Urothelium cell line (cell line): ENCODE results near the gene SLC10A2.
"Not testable (repeated sequence)": the region's sequence is repeated elsewhere in the genome, so short reads cannot be mapped to it uniquely, and the experiment has no call there.

Source experiments
- DNase-seq: peaks from one replicate; pipeline ENCODE4 v3.0.0; 2011; ENCODE audit warnings: low spot score, mixed read lengths
- FAIRE-seq: peaks from 2 replicates; lab custom pipeline; 2011; peaks lifted over from hg19 to GRCh38; lab: Jason Lieb, UNC

Gene SLC10A2, protein sequence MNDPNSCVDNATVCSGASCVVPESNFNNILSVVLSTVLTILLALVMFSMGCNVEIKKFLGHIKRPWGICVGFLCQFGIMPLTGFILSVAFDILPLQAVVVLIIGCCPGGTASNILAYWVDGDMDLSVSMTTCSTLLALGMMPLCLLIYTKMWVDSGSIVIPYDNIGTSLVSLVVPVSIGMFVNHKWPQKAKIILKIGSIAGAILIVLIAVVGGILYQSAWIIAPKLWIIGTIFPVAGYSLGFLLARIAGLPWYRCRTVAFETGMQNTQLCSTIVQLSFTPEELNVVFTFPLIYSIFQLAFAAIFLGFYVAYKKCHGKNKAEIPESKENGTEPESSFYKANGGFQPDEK

DNA sequence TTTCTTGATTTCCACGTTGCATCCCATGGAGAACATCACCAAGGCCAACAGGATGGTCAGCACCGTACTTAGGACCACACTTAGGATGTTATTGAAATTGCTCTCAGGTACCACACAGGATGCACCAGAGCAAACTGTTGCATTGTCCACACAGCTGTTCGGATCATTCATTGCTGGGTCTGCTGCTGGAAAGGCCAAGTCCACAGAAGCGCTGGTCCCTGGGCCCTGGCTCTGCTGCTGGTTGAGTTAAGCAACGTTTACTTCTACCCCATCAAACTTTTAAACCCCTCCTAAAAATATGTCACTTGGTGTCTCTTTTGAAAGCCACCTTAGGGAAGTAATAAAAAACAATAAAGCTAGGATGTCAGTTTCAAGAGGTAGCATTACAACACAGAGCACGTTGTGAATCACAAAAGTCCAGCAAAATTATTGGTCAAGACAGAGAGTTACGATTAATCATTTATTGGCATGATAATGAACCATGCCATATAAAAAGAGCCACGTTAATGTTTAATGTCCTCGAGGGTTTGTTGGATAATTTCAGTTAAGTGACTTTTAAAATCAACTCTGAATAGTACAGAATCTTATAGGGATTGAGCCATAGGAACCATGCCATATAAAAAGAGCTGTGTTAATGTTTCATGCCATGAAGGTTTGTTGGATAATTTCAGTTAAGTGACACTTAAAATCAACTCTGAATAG lies at the start of gene SLC10A2:
Gene SLC10A2, minus strand, starts transcription at position 339 of the 702 bp plus-strand sequence. Its CDS starts 168 bp downstream, at position 171.
- DNase-seq: no peak

DNA sequence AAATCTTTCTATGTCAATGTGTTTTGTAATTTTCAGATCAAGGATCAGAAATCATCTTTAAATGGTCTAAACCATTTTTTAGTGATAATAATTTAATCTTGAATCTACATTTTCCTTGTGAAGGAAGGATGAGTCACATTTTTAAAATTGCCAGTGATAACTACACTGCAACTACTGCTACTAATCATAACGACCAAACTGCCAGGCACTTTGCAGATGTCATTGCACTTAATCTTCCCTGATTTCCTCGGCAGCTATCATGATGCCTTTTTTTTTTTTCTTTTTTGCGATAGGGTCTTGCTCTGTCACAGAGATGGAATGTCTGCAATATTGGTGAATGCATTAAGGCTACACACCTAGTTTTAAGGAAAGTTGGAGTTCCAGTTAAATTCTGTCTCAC lies 41.4 kb upstream of the SLC10A2 start:
- DNase-seq (no peak), FAIRE-seq (no peak)

More for the DNA sequence above, at the start of gene SLC10A2:
- FAIRE-seq: no peak

DNA sequence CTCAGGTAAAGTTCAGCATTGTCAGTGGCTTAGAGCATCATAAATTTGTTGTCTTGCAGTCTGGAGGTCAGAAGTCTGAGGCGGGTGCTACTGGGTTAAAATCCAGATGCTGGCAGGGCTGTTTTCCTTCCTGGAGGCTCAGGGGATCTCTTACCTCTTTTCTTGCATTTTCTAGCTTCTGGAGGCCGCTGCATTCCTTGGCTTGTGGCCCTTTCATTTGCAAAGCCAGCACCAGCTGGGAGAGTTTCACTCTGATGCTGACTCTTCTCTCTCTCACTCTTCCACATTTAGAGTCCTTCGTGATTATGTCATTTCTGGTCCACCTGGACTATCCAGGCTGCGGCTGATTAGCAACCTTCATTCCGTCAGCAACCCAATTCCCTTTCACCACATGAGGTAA lies 38.1 kb upstream of the SLC10A2 start:
- DNase-seq (no peak), FAIRE-seq (no peak)

DNA sequence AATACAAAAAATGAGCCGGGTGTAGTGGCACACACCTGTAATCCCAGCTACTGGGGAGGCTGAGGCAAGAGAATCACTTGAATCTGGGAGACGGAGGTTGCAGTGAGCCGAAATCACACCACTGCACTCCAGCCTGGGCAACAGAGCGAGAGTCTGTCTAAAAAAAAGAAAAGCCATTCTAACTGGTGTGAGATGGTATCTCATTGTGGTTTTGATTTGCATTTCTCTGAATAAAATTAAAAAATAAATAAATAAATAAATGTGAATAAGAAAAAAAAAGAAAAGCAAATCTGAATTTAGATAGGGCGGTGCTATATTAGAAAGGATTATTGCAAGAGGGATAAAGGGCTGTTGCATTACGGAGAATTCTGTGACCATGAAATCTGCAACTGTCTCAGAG lies 37.2 kb upstream of the SLC10A2 start:
- not testable (repeated sequence) for DNase-seq, FAIRE-seq

DNA sequence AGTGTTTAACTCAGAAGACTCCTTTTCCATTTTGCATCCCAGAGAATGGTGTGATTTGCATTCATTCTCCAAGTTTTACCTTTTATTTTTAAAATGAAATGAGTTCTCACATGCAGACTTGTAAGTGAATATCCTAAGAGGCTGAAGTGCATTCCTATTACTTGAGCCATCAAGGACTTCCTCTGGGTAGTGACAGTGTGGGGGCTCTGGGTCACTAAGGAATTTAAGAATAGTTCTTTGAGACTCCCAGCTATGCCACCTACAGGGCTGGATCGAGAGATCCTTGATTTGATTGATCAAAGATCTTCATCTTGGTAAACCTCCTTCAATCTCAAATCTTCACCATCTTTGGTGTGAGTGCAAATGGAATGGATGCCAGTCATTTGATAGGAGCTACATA lies 36.3 kb upstream of the SLC10A2 start:
- DNase-seq (no peak), FAIRE-seq (no peak)

DNA sequence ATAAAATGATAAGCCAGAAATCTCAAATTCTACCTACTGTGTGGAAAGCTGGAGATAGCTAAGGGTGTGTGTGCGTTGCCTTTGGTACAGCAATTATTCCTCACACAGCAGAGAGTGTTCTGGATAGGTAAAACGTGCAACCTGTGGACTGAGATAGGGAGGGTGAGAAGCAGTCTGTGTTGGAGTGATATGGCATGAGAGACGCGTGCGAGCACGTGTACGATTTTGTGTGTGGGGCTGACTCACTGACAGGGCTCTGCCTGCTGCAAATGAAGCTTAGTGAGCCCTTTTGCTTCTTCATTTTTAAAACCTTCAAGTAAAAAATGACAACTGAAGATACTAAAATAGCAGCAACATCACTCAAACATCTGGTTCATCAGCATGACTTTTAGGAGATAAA lies 35.7 kb upstream of the SLC10A2 start:
- FAIRE-seq (no peak), DNase-seq (no peak)

DNA sequence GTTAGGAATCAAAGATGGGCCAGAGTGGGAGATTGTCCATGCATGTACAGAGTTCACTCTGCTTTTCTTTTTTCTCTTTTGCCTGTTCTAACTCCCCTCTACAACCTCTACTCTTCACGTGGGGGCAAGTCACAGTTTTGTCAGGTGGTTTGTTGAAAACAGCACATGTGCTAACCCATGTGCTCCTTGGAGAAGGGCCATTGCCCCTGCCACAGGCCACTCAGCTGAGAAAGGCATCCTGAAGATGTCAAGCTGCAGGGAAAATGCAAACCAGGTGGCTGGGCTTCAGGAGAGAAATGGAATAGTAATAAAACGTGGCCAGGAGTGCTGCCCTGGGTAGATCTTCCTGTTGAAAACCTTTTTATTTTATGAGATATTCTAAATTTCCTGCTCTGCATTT lies 35.3 kb upstream of the SLC10A2 start:
- no peak for DNase-seq
- no peak for FAIRE-seq

DNA sequence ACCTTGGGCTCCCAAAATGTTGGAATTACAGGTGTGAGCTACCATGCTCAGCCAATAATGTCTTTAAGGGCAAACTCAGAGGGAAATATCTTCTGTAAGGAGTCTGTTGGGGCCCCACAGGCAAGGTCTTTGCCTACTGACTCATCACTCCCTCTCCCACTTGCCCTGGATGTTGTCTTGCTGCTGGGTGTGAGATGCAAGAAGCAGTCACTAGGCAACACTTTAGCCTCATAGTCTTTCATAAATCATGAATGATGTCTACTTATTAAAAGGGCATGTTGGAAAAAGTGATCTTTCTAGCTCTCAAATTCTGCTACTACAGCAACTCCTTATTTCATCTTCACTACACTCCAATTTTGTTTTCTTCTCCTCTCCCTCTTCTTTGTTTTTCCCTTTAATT lies 34.6 kb upstream of the SLC10A2 start:
- FAIRE-seq: no peak

DNA sequence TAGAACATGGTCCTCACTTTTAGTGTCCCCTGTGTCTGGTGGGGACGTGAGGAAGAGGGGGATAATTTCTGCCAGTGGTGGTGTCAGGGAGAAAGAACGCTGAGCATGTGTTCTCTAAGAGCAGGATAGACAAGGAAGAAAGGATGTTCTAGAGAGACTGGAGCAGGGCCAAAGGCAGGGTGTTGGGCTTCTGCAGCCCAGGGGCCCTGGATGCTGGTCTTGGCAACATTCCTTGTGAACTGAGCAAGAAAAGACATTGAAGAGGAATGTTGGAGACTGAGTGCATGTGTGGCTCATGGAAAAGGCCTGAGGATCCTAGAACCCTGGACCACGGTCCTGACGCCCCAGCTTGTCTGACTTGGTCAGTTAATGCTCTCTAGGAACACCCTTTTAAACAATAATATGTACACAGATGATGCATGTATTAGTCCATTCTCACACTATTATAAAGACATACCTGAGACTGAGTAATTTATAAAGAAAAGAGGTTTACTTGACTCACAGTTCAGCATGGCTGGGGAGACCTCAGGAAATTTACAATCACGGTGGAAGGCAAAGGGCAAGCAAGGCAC lies 33.6 kb upstream of the SLC10A2 start:
- no peak for DNase-seq
- no peak for FAIRE-seq

More for the DNA sequence above, 34.6 kb upstream of the SLC10A2 start:
- peak; percentile 4 for DNase-seq

DNA sequence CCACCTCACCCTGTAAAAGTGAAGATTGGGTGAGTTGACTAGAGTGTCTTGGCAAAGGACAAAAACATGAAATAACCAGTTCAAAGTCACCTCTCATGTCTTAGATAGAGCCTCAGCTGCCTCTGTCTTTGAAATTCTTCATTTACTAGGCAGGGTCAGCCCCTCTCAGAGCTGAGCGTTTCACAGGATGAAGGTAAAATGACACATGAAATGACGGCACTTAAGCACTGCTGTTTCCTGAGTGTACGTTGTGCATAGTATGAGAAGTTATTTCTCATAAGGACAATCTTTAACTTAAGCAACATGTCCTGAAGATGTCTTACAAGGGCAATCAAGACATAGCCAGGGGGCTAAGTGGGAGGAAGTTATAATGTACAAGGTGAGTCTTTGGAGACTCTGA lies 32.3 kb upstream of the SLC10A2 start:
- FAIRE-seq (no peak), DNase-seq (no peak)

DNA sequence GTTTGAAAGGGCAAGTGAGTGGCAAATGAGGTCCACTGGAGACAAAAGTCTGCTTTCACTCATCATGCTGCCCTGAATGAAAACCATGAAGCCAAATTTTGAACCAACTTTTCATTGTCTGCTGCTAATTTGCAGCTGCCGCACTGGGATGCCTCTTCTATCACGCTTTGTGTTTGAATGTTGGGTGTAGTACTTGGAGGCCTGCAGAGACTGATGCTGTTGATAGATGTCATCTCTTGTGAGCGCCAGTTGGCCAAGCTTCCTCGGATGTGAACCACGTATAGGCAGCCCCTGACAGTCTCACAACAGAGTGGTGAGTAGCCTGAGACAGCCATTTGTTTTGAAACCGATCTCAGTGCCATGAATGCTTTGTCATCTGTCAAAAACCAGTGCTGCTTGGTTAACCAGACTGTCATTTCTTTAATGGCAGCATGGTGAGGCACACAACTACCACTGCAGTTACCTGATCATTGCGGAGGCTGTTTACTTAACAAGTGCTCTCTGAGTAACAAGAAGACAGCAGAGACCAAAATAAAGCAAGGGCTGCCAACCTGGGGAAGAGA lies 31.2 kb upstream of the SLC10A2 start:
- DNase-seq: no peak
- no peak for FAIRE-seq

DNA sequence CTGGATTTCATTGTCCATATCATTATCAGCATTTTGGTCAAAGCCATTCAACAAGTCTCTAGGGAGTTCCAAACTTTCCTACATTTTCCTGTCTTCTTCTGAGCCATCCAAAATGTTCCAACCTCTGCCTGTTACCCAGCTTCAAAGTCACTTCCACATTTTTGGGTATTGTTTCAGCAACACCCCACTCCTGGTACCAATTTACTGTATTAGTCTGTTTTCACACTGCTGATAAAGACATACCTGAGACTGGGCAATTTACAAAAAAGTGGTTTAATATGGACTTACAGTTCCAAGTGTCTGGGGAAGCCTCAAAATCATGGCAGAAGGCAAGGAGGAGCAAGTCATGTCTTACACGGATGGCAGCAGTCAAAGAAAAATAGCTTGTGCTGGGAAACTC lies 27.4 kb upstream of the SLC10A2 start:
- not testable (repeated sequence) for FAIRE-seq

DNA sequence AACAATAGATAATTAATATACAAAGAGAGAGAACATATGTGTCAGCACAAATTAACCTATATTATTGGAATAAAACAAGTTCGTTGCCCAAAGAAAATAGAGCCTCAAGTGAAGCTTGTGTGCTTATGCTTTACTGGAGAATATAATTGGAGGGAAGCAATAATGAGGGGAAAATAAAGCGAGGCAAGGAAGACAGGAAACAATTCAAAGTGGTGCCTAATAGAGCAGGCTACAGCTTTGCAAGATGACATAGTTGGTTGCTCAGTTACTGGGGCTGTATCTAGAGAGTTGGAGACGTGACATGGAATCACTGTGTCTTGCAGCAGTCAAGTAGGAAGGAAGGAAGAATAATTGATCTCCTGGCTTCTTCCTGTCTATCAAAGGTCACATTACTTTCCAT lies 21.1 kb upstream of the SLC10A2 start:
- FAIRE-seq (no peak), DNase-seq (no peak)

More for the DNA sequence above, 27.4 kb upstream of the SLC10A2 start:
- not testable (repeated sequence) for DNase-seq

DNA sequence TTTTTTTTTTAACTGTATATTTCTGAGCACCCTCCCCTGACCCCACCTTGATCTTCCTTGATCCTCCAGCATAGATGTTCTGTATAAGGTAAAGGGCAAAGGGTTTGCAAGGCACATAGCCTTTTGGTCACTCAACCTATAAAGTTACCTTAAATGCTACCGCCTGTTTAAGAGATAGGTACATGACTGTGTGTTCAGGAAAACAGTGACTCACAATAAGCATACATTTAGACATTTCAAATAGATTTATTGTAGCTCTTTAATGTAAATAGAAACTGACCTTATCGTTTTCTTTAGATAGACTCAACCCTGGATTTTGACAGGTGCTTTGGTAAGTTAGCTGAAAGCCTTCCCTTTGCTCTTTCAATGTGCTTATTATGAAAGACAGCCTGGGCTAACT lies 15.2 kb upstream of the SLC10A2 start:
- FAIRE-seq: no peak
- no peak for DNase-seq

DNA sequence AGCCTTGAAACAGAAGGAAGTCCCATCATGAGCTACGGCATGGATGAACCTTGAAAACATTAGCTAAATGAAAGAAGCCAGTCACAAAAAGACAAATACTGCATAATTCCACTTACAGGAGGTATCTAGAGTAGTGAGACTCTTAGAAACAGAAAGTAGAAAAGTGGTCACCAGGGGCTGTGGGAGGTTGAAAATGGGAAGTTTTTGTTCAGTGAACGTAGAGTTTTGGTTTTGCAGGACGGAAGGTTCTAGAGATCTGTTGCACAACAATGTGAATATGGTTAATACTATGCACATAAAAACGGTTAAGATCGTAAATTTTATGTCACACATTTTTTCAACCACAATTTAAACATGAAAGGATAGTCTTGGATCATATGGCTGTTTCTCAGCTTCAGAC lies 11.9 kb upstream of the SLC10A2 start:
- DNase-seq: no peak
- no peak for FAIRE-seq

DNA sequence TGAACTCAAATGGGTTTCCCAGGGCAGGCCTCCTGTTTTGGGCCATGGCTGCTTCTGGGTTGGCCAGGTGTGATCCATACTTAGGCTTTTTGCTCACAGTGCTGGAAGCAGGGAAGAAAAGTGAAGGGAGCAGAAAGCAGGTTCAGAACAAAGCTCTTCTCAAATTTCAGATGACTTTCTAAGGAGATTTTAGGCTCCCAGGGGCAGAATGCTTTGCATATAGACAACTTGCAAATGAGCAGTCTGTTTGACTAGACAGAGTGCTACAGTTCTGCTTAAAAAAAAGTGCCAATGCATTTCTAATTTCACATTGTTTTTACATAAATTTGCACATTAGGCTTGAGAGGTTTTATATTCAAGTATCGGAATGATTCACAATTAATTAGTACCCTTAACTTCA lies 2.6 kb upstream of the SLC10A2 start:
- DNase-seq (no peak), FAIRE-seq (no peak)

DNA sequence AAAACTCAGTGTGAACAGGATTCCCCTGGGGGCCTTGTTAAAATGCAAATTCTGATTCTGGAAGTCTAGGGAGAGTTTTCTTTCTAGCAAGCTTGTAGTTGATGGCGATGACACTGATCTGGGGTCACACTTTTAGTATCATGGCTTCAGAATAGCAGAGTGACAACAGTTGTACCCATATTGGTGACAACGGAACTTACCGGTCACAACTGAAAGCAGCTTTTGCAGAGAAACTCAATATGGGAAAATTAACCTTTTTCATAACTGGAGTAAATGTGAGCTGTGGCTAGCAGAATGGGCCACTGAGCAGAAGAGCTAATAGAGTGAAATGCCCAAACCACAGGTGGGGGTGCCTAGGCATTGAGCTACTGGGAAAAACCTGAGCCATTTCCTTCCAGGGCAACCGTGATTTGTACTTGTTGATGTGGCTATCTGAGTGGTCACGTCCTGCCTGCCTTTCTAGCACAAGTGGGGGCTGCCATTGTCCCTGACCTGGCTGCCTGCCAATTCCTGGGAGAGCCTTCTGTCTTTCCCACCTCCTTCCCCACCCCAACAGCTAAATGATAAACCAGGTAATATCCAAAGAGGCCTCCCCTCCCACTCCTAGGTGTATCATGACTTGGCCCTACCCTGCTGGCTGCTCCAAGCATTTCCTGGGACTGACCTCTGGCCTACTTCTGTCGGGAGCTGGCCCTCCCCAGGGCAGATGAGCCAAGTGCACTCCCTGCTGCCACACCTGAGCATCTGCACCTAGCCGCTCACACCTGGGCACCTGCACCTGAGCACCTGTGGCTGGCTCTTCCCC lies 1.7 kb upstream of the SLC10A2 start:
- DNase-seq (no peak), FAIRE-seq (no peak)

DNA sequence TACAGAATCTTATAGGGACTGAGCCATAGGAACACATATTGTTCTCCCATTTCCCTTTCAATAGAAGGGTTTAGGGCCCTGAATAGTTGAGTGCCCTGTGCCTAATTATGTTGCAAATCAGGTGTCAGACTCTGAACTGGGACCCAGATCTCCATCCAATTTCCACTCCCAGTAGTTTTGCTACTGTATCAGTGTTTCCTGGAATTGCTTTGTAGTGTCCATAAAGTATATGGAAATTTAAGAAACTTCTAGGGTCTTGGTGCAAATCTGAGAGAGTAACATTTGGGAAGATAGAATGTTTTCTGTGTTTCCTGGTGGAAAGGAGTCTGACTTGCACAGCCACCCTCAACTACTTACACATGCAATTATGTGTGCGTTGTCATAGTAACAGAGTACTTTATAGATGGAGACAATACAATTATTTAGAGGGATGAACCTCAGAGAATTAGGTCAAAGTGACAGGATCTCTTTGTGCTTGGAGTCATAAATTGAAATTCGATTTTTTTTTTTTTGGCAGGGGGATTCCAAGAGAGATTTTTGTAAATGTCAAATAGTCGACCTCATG lies 646 bp upstream of the SLC10A2 start:
- FAIRE-seq (no peak), DNase-seq (no peak)

DNA sequence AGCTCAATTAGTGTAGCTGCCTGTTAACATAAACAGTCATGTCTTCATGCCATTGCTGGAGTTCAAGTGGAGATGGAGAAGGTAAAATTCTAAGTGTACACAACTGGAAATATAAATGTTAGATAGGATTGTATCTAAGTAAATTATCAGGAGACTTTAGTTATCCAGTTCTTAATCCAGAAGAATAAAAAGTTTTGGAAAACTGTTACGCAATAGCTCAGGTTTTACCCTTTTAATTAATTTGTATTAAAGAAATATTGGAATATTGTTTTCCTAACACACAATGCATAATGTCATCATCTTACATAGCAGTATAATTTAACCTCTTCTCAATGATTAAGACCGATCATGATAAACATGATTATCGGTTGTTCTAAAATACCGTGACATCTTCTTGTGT lies 2.8 kb downstream of the SLC10A2 start:
- FAIRE-seq: no peak

DNA sequence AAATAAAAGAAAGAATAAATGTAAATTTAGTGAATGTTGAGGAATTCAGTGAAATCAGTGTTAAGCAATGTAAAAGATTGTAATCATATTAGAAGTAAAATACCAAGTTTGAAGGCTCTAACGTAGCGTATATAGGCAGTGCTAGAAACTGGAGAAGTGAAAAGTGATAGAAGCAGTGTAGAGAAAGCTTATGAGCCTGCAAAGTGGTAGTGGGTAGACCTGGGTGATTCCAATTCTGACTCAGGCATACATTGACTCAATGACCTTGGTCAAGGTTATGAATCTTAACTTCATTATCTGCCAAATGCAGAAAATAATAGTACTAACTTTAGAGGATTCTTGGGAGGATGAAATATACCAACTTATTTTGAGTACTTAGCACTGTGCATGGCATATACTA lies 4.1 kb downstream of the SLC10A2 start:
- DNase-seq: no peak
- FAIRE-seq: no peak

More for the DNA sequence above, 2.8 kb downstream of the SLC10A2 start:
- no peak for DNase-seq
